COR-L47 (cell line): Measurements from ENCODE around the gene MYCBPAP.

Source experiments
- DNase-seq: peaks from one replicate; lab custom pipeline; 2025; lab: John Stamatoyannopoulos, UW

The MYCBPAP gene

GRCh38 chr17:50487213-50488096 is 20.8 kb upstream of the MYCBPAP start:
- no peak for DNase-seq

- no peak for DNase-seq
Observed at GRCh38 chr17:50488880-50489279, 19.4 kb upstream of the MYCBPAP start.

- no peak for DNase-seq
Observed at GRCh38 chr17:50491505-50491904, 16.7 kb upstream of the MYCBPAP start.

GRCh38 chr17:50492214-50492613 is 16.0 kb upstream of the MYCBPAP start:
- DNase-seq = no peak

- DNase-seq = no peak
Observed at GRCh38 chr17:50493744-50494143, 14.5 kb upstream of the MYCBPAP start.

- DNase-seq = no peak
Observed at GRCh38 chr17:50495217-50495823, 12.9 kb upstream of the MYCBPAP start.

GRCh38 chr17:50495918-50496317 is 12.3 kb upstream of the MYCBPAP start:
- DNase-seq = no peak

GRCh38 chr17:50498021-50498874 is 10.0 kb upstream of the MYCBPAP start:
- DNase-seq = no peak

- no peak for DNase-seq
Observed at GRCh38 chr17:50499270-50499669, 9.0 kb upstream of the MYCBPAP start.

GRCh38 chr17:50499721-50500120 is 8.5 kb upstream of the MYCBPAP start:
- DNase-seq = no peak

GRCh38 chr17:50501054-50501453 is 7.2 kb upstream of the MYCBPAP start:
- no peak for DNase-seq

GRCh38 chr17:50502301-50502990 is 5.8 kb upstream of the MYCBPAP start:
- DNase-seq = no peak

GRCh38 chr17:50505591-50506130 is 2.6 kb upstream of the MYCBPAP start:
- DNase-seq = no peak

- no peak for DNase-seq
Observed at GRCh38 chr17:50506298-50506697, 1.9 kb upstream of the MYCBPAP start.

- no peak for DNase-seq
Observed at GRCh38 chr17:50508573-50509460, 578 bp downstream of the MYCBPAP start.

- DNase-seq = no peak
Observed at GRCh38 chr17:50511058-50511457, 2.8 kb downstream of the MYCBPAP start.

GRCh38 chr17:50513495-50513894 is 5.3 kb downstream of the MYCBPAP start:
- DNase-seq = no peak

- DNase-seq = no peak
Observed at GRCh38 chr17:50514388-50514787, 6.1 kb downstream of the MYCBPAP start.

- DNase-seq = no peak
Observed at GRCh38 chr17:50514936-50515702, 6.9 kb downstream of the MYCBPAP start.

- no peak for DNase-seq
Observed at GRCh38 chr17:50517011-50517410, 8.8 kb downstream of the MYCBPAP start.
